Keratinocyte (primary cell): ENCODE data around the gene SIGLEC11.

Experiments
- EZH2 ChIP-seq: IDR thresholded peaks from one replicate; pipeline ENCODE4 v1.6.1; 2012; ENCODE audit warnings: inconsistent platforms, mild to moderate bottlenecking, low read length, moderate library complexity
- TF ChIP-seq, protein P1 (sequence below), 3 experiments: IDR thresholded peaks in 1 of 3; conservative IDR thresholded peaks in 1 of 3; optimal IDR thresholded peaks in 1 of 3; 2 replicates in 2 of 3; 3 replicates in 1 of 3; pipeline versions ENCODE3 to v1.5.1; 2011; ENCODE audit warnings: low read length in 3 of 3, mild to moderate bottlenecking in 3 of 3, moderate library complexity in 2 of 3, control low read depth in 1 of 3, inconsistent platforms in 1 of 3; ENCODE audit not compliant: insufficient read depth in 2 of 3; ENCODE audit errors: extremely low read depth in 1 of 3

GRCh38 chr19:49951806-49952478 lies 9.0 kb downstream of the SIGLEC11 start:
- TF ChIP-seq, protein P1, sequence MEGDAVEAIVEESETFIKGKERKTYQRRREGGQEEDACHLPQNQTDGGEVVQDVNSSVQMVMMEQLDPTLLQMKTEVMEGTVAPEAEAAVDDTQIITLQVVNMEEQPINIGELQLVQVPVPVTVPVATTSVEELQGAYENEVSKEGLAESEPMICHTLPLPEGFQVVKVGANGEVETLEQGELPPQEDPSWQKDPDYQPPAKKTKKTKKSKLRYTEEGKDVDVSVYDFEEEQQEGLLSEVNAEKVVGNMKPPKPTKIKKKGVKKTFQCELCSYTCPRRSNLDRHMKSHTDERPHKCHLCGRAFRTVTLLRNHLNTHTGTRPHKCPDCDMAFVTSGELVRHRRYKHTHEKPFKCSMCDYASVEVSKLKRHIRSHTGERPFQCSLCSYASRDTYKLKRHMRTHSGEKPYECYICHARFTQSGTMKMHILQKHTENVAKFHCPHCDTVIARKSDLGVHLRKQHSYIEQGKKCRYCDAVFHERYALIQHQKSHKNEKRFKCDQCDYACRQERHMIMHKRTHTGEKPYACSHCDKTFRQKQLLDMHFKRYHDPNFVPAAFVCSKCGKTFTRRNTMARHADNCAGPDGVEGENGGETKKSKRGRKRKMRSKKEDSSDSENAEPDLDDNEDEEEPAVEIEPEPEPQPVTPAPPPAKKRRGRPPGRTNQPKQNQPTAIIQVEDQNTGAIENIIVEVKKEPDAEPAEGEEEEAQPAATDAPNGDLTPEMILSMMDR (optimal IDR thresholded peaks at IDR 0.05 in 1 of 3, IDR thresholded peaks at IDR 0.05 in 1 of 3, conservative IDR thresholded peaks at IDR 0.05 in 1 of 3; ENCODE audit: extremely low read depth in 1 of 3, insufficient read depth in 2 of 3, low read length in 3 of 3) = no peak
- TF ChIP-seq EZH2 = no peak
